ENCODE results near the gene MYOD1. TPM values are rescaled to one million over a fixed set of nuclear protein-coding genes. Genes with fewer than 3 reads are reported as not detected.

Gene MYOD1
- total and polyA plus RNA-seq, 2 of the 13 experiments (the other 11 are each of a cell fraction or from before 2014, with no cell fraction given): not detected

GRCh38 chr11:17719938-17720795 lies 796 bp downstream of the MYOD1 start (continued):
- TF ChIP-seq, protein P1, sequence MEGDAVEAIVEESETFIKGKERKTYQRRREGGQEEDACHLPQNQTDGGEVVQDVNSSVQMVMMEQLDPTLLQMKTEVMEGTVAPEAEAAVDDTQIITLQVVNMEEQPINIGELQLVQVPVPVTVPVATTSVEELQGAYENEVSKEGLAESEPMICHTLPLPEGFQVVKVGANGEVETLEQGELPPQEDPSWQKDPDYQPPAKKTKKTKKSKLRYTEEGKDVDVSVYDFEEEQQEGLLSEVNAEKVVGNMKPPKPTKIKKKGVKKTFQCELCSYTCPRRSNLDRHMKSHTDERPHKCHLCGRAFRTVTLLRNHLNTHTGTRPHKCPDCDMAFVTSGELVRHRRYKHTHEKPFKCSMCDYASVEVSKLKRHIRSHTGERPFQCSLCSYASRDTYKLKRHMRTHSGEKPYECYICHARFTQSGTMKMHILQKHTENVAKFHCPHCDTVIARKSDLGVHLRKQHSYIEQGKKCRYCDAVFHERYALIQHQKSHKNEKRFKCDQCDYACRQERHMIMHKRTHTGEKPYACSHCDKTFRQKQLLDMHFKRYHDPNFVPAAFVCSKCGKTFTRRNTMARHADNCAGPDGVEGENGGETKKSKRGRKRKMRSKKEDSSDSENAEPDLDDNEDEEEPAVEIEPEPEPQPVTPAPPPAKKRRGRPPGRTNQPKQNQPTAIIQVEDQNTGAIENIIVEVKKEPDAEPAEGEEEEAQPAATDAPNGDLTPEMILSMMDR (CRISPR knock-in tag; IDR thresholded peaks at IDR 0.05): peak; percentile 43; the same call in 1 of the 2 replicates
- TF ChIP-seq REPIN1 (CRISPR knock-in tag; IDR thresholded peaks at IDR 0.05; ENCODE audit: borderline replicate concordance, low read depth) (no peak), FOXO4 (CRISPR knock-in tag; conservative IDR thresholded peaks at IDR 0.05) (0 out of 2 replicates have a peak, but pooled peaks have one; percentile 44), ZFX (CRISPR knock-in tag; IDR thresholded peaks at IDR 0.05; ENCODE audit: low read depth) (0 out of 2 replicates have a peak, but pooled peaks have one; percentile 9), ZKSCAN5 (CRISPR knock-in tag; IDR thresholded peaks at IDR 0.05) (no peak)
- TF ChIP-seq, protein P2, sequence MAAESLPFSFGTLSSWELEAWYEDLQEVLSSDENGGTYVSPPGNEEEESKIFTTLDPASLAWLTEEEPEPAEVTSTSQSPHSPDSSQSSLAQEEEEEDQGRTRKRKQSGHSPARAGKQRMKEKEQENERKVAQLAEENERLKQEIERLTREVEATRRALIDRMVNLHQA (CRISPR knock-in tag; IDR thresholded peaks at IDR 0.05): no peak

GRCh38 chr11:17720796-17721171 lies 1.4 kb downstream of the MYOD1 start:
- CTCF ChIA-PET (ENCODE audit: low intra/inter-chr PET ratio, low total read pairs): interaction anchor here (1.6 kb wide), 1 partner anchor 123 kb away, joined by 3 read pairs; no protein-coding TSS in a partner anchor
- in situ Hi-C loops (cut with HindIII; ENCODE audit: extremely low pct_ligation_motif_present, low pct_unique_long_range_greater_than_20kb) (loop anchor here (5.0 kb wide), 1 partner anchor 118 kb away; no protein-coding TSS in a partner anchor), intact Hi-C loops (cut with micrococcal nuclease; ENCODE audit: unreplicated experiment) (no loop called here)
- TF ChIP-seq CEBPG (CRISPR knock-in tag; IDR thresholded peaks at IDR 0.05): no peak
- TF ChIP-seq IKZF1 (IDR thresholded peaks at IDR 0.05): no peak
- TF ChIP-seq ZBTB7A (CRISPR knock-in tag; IDR thresholded peaks at IDR 0.05): no peak
- no peak for TF ChIP-seq ZFYVE20 (CRISPR knock-in tag; IDR thresholded peaks at IDR 0.05; ENCODE audit: borderline replicate concordance, low read depth)
- no peaks in the 10 kb centered on the region for H3K36me3 ChIP-seq (replicated peaks in 1 of 2; ENCODE audit: control insufficient read depth in 1 of 2, insufficient read depth in 2 of 2, low read length in 2 of 2)
- FAIRE-seq: no peak
- H3K4me1 ChIP-seq (ENCODE audit: insufficient read depth, low read length): no peaks in the 10 kb centered on the region; the same call in 1 of the 2 replicates
- H4K20me1 ChIP-seq (ENCODE audit: insufficient read depth, low read length): no peaks in the 10 kb centered on the region
- ATAC-seq: peak; percentile 33
- no peak overlapping the region for H3K9ac ChIP-seq (ENCODE audit: insufficient read depth, low read depth, low read length)
- H3K4me2 ChIP-seq (ENCODE audit: low read depth, low read length): no peak overlapping the region
- H3K4me3 ChIP-seq (replicated peaks in 1 of 3; ENCODE audit: insufficient read depth in 1 of 3, low read depth in 2 of 3, low read length in 3 of 3): no peak overlapping the region
- no peak overlapping the region for H3K27ac ChIP-seq (ENCODE audit: extremely low read length, insufficient read depth, low read length)
- WGBS (ENCODE audit: low lambda C conversion rate): 20% methylated on average over 11 of the region's 24 CpGs
- H3K27me3 ChIP-seq (ENCODE audit: control insufficient read depth in 1 of 2, insufficient read depth in 2 of 2, low read length in 2 of 2): peaks cover 11 to 51% of the 10 kb centered on the region in 2 experiments
- no TSS peak for BruUV-seq (replicated peaks)
- no peaks in the 10 kb centered on the region for H3K79me2 ChIP-seq (ENCODE audit: insufficient read depth, low read length)
- H3K9me3 ChIP-seq (ENCODE audit: low read length): no peaks in the 10 kb centered on the region; the same call in 1 of the 2 replicates
- POLR2A ChIA-PET: no interaction called here
- DNase-seq (ENCODE audit: low spot score): no peak
- H2AFZ ChIP-seq (ENCODE audit: low read length): no peak overlapping the region
